Measurements from ENCODE around the gene SLC15A2. TPM values are rescaled to one million over a fixed set of nuclear protein-coding genes. Genes with fewer than 3 reads are reported as not detected.

The SLC15A2 gene
- total and polyA plus RNA-seq, 9 of the 15 experiments (the other 6 are each of a cell fraction or from before 2014, with no cell fraction given): 0.05 to 0.53 (median 0.25) TPM; not detected in 1

GRCh38 chr3:121863801-121864200 is 30.4 kb upstream of the SLC15A2 start:
- no TSS peak for BruUV-seq (replicated peaks)
- intact Hi-C loops (cut with micrococcal nuclease): no loop called here
- no peaks in the 10 kb centered on the region for H3K4me1 ChIP-seq (replicated peaks in 1 of 2; ENCODE audit: control insufficient read depth in 2 of 2, insufficient read depth in 2 of 2, low read length in 2 of 2)
- no peaks in the 10 kb centered on the region for H4K20me1 ChIP-seq (replicated peaks; ENCODE audit: control insufficient read depth, insufficient read depth, low read length)
- no peak for TF ChIP-seq TBP (optimal IDR thresholded peaks at IDR 0.05; ENCODE audit: low read depth, low read length)
- TF ChIP-seq GTF2B (IDR thresholded peaks at IDR 0.05; ENCODE audit: extremely low read depth, insufficient read length): no peak
- TF ChIP-seq BCL6 (CRISPR knock-in tag; IDR thresholded peaks at IDR 0.05): no peak
- TF ChIP-seq ZNF561 (CRISPR knock-in tag; conservative IDR thresholded peaks at IDR 0.05): no peak
- no peak for TF ChIP-seq RBM22 (IDR thresholded peaks at IDR 0.05; ENCODE audit: low read depth, low read length, poor library complexity, severe bottlenecking)
- TF ChIP-seq EWSR1 (IDR thresholded peaks at IDR 0.05; ENCODE audit: borderline replicate concordance, low read depth, partially characterized antibody): no peak
- TF ChIP-seq THRB (CRISPR knock-in tag; conservative IDR thresholded peaks at IDR 0.05): no peak
- TF ChIP-seq JUND (IDR thresholded peaks at IDR 0.05; ENCODE audit: borderline replicate concordance, low read depth, low read length): no peak
- no peak for TF ChIP-seq JUND (tag; IDR thresholded peaks at IDR 0.05; ENCODE audit: borderline replicate concordance, low read depth, low read length)
- no peak for TF ChIP-seq ZNF347 (CRISPR knock-in tag; IDR thresholded peaks at IDR 0.05; ENCODE audit: low read depth)
- H3K9me1 ChIP-seq (ENCODE audit: control insufficient read depth, insufficient read depth, low read length): no peaks in the 10 kb centered on the region
- H3K4me3 ChIP-seq: no peak overlapping the region
- no peak overlapping the region for H3K4me2 ChIP-seq (ENCODE audit: insufficient read depth, low read length)
- H3K27ac ChIP-seq (ENCODE audit: extremely low read depth, low read depth, low read length): no peak overlapping the region
- H3K36me3 ChIP-seq (ENCODE audit: control insufficient read depth, insufficient read depth, low read length): no peaks in the 10 kb centered on the region
- no peak for FAIRE-seq
- ATAC-seq: no peak
- H3K9ac ChIP-seq (ENCODE audit: insufficient read depth in 1 of 2, low read depth in 2 of 2, low read length in 2 of 2): no peak overlapping the region
- POLR2A ChIA-PET: interaction anchor here (0.7 kb wide), 1 partner anchor 386 kb away, joined by 4 read pairs; no protein-coding TSS in a partner anchor
- H3K9me3 ChIP-seq (replicated peaks; ENCODE audit: control insufficient read depth, insufficient read depth, low read depth, low read length): no peaks in the 10 kb centered on the region
- no peaks in the 10 kb centered on the region for H3K27me3 ChIP-seq (ENCODE audit: control insufficient read depth in 2 of 2, insufficient read depth in 2 of 2, low read length in 2 of 2)
- no peak for DNase-seq (ENCODE audit: extremely low read depth in 1 of 4, low spot score in 3 of 4)
- in situ Hi-C loops (cut with MboI): no loop called here
- CTCF ChIA-PET (ENCODE audit: low intra/inter-chr PET ratio): no interaction called here
- H2AFZ ChIP-seq (ENCODE audit: low read depth, low read length): no peak overlapping the region
- no peaks in the 10 kb centered on the region for H3K79me2 ChIP-seq (ENCODE audit: control insufficient read depth, insufficient read depth, low read length)

Measured in K562 (cell line).